Kidney (tissue), 14 donors: ENCODE data around the gene ATP6V1G2. TPM values are rescaled to one million over a fixed set of nuclear protein-coding genes. Genes with fewer than 3 reads are reported as not detected.

Experiments
- DNase-seq, 5 donors: peaks; one replicate each; pipeline ENCODE4 v3.0.0-alpha.2; 2013 to 2020
- FAIRE-seq: peaks from 2 replicates; lab custom pipeline; 2012; peaks lifted over from hg19 to GRCh38; lab: Jason Lieb, UNC
- H3K27ac ChIP-seq, 2 donors: one replicate each; pipeline ENCODE4 v1.7.0; 2013; ENCODE audit warnings: low read depth in 2 of 2, low read length in 2 of 2, inconsistent platforms in 1 of 2
- H3K27me3 ChIP-seq: one replicate; pipeline ENCODE4 v1.7.1; 2013; ENCODE audit warnings: low read length, inconsistent platforms; ENCODE audit not compliant: control insufficient read depth, insufficient read depth
- H3K36me3 ChIP-seq, 3 donors: one replicate each; pipeline versions ENCODE4 v1.7.0 to v1.7.1; 2013; ENCODE audit warnings: low read length in 3 of 3, control low read depth in 1 of 3, inconsistent platforms in 1 of 3; ENCODE audit not compliant: insufficient read depth in 3 of 3, control insufficient read depth in 2 of 3
- H3K4me1 ChIP-seq, 3 donors: one replicate each; pipeline versions ENCODE4 v1.7.0 to v1.7.1; 2013; ENCODE audit warnings: low read length in 3 of 3, inconsistent platforms in 1 of 3, low read depth in 1 of 3; ENCODE audit not compliant: control insufficient read depth in 2 of 3, insufficient read depth in 2 of 3
- H3K4me3 ChIP-seq, 3 donors: one replicate each; pipeline versions ENCODE4 v1.7.0 to v1.8.1; 2013; ENCODE audit warnings: low read length in 3 of 3, control low read depth in 1 of 3, inconsistent platforms in 1 of 3
- H3K9ac ChIP-seq, 3 donors: one replicate each; pipeline versions ENCODE4 v1.7.0 to v1.7.1; 2013; ENCODE audit warnings: low read length in 3 of 3, control low read depth in 1 of 3, inconsistent platforms in 1 of 3
- H3K9me3 ChIP-seq, 3 donors: one replicate each; pipeline versions ENCODE4 v1.7.0 to v1.7.1; 2013; ENCODE audit warnings: low read length in 3 of 3, control low read depth in 1 of 3, inconsistent platforms in 1 of 3; ENCODE audit not compliant: control insufficient read depth in 2 of 3, insufficient read depth in 1 of 3
- CTCF ChIP-seq: IDR thresholded peaks from 3 replicates; pipeline ENCODE4 v1.5.1; 2012; ENCODE audit warnings: mild to moderate bottlenecking, moderate library complexity, borderline replicate concordance; ENCODE audit not compliant: insufficient read depth; ENCODE audit errors: extremely low read depth
- intact Hi-C: fragments of 100-400 bp; cut with DNase I; formaldehyde crosslinking; loops from one replicate; pipeline ENCODE4 v1.11.1; 2022
- polyA plus RNA-seq: library from polyadenylated mRNA; stranded (reverse); fragments of 350-450 nt; fragmentation: Illumina TruSeq; extraction: RNeasy Lipid Tissue Mini Kit (QIAGEN cat#74804); gene quantifications from one replicate; pipeline ENCODE4 v1.2.3, GENCODE V29; 2014; ENCODE audit warnings: low read depth, low replicate concordance; ENCODE audit not compliant: insufficient read depth
- total RNA-seq: library from RNA; stranded (reverse); fragmentation: NEBNext Ultra II Directional; extraction: Animal tissue kit (Norgen Biotek cat#: 25700); gene quantifications from one replicate; pipeline ENCODE4 v1.2.1, GENCODE V29; 2021
- donor health status: control.
- donor health status: control.
- donor health status: control.
- donor health status: control.
- donor health status: control.
- donor health status: DM: yes; HTN: yes; CAD: no.
- donor health status: Normal renal cell carcinoma (clear cell type).

The ATP6V1G2 gene
- total and polyA plus RNA-seq, 2 donors from 2014 or later: 1.2 to 6.0 TPM

GRCh38 chr6:31586008-31586407 is 39.6 kb upstream of the ATP6V1G2 start, which contains the start of gene LST1:
Gene LST1 (plus strand): TSS chr6:31586277. CDS start chr6:31587300, 1,023 bp downstream.
- DNase-seq (no peak), FAIRE-seq (no peak)
- no peaks in the 10 kb centered on the region for H3K9me3 ChIP-seq
- H3K27me3 ChIP-seq: no peaks in the 10 kb centered on the region
- no peak within 1 kb of the TSS for H3K4me3 ChIP-seq
- no peak for TF ChIP-seq CTCF
- peaks cover 0 to 8% (median 0%) of the 10 kb centered on the region in 3 donors for H3K4me1 ChIP-seq
- H3K36me3 ChIP-seq: no peaks in the 10 kb centered on the region
- intact Hi-C loops: no loop called here
- H3K27ac ChIP-seq: no peak within 1 kb of the TSS
- H3K9ac ChIP-seq: no peak within 1 kb of the TSS

- H3K36me3 ChIP-seq: no peaks in the 10 kb centered on the region
- no peak overlapping the region for H3K27ac ChIP-seq
- no peak for FAIRE-seq
These were observed 39.1 kb upstream of the ATP6V1G2 start for GRCh38 chr6:31585491-31585890.

GRCh38 chr6:31582230-31582643 is 35.8 kb upstream of the ATP6V1G2 start, which contains the start of gene LTB:
Gene LTB (minus strand): TSS chr6:31582424. CDS start chr6:31582417, 7 bp downstream.
- H3K4me1 ChIP-seq: peaks cover 0 to 10% (median 5%) of the 10 kb centered on the region in 3 donors
- H3K27me3 ChIP-seq: no peaks in the 10 kb centered on the region
- DNase-seq: no peak
- peak within 1 kb of the TSS; percentile 69 to 97 (median 93) for H3K9ac ChIP-seq
- H3K36me3 ChIP-seq: no peaks in the 10 kb centered on the region
- FAIRE-seq: no peak
- no peak for TF ChIP-seq CTCF
- H3K4me3 ChIP-seq: peak within 1 kb of the TSS; percentile 65 to 93 (median 90)
- no peaks in the 10 kb centered on the region for H3K9me3 ChIP-seq
- intact Hi-C loops: no loop called here
- H3K27ac ChIP-seq: peak within 1 kb of the TSS; percentile 70 to 78

More at GRCh38 chr6:31585491-31585890, 39.1 kb upstream of the ATP6V1G2 start:
- H3K9ac ChIP-seq: no peak overlapping the region
- no peaks in the 10 kb centered on the region for H3K27me3 ChIP-seq
- peaks cover 0 to 10% (median 1%) of the 10 kb centered on the region in 3 donors for H3K4me1 ChIP-seq
- TF ChIP-seq CTCF: no peak
- DNase-seq: no peak
- H3K9me3 ChIP-seq: no peaks in the 10 kb centered on the region
- intact Hi-C loops: no loop called here
- H3K4me3 ChIP-seq: no peak overlapping the region
